A673 (cell line): Measurements from ENCODE around the gene SYP. TPM values are rescaled to one million over a fixed set of nuclear protein-coding genes. Genes with fewer than 3 reads are reported as not detected.

Experiments used
- BruUV-seq: library from RNA; stranded (reverse); fragments of 400-500 nt; replicated peaks from 2 replicates; lab custom pipeline; 2021; lab: Mats Ljungman, UMichigan
- CTCF ChIA-PET: fragments of 300-600 bp; sonication (Branson Sonifier 250); formaldehyde crosslinking; loops from one replicate; lab custom pipeline; 2022; ENCODE audit warnings: antibody characterized with exemption; lab: Charles Lee
- POLR2A ChIA-PET: fragments of 300-600 bp; sonication (Branson Sonifier 250); formaldehyde crosslinking; loops from one replicate; lab custom pipeline; 2022; ENCODE audit warnings: antibody characterized with exemption; ENCODE audit not compliant: low non-redundant PET; lab: Charles Lee
- DNase-seq: peaks from one replicate; pipeline ENCODE4 v3.0.0-alpha.2; 2015; ENCODE audit warnings: low spot score
- H3K27ac ChIP-seq: fragments of 200-600 bp; sonication (generic); 2 replicates; pipeline ENCODE4 v1.5.1; 2016; ENCODE audit warnings: mixed run types, low read depth, mild to moderate bottlenecking, mixed read lengths, antibody characterized with exemption, low read length; ENCODE audit not compliant: poor library complexity, severe bottlenecking
- H3K27me3 ChIP-seq: fragments of 200-600 bp; sonication (generic); replicated peaks from 2 replicates; pipeline ENCODE4 v1.6.1; 2017; ENCODE audit warnings: mixed run types, low read depth, mild to moderate bottlenecking, mixed read lengths, antibody characterized with exemption, low read length; ENCODE audit not compliant: insufficient read depth, poor library complexity
- H3K36me3 ChIP-seq: fragments of 200-600 bp; sonication (generic); 2 replicates; pipeline ENCODE4 v1.6.1; 2016; ENCODE audit warnings: mixed run types, mild to moderate bottlenecking, mixed read lengths, antibody characterized with exemption, low read length; ENCODE audit not compliant: insufficient read depth, poor library complexity, severe bottlenecking
- H3K4me1 ChIP-seq: fragments of 200-600 bp; sonication (generic); 2 replicates; pipeline ENCODE4 v1.6.1; 2017; ENCODE audit warnings: mixed run types, mild to moderate bottlenecking, mixed read lengths, antibody characterized with exemption, low read length; ENCODE audit not compliant: insufficient read depth, poor library complexity, severe bottlenecking
- H3K4me3 ChIP-seq: fragments of 200-600 bp; sonication (generic); 2 replicates; pipeline ENCODE4 v1.5.1; 2016; ENCODE audit warnings: low read depth, mixed run types, mild to moderate bottlenecking, mixed read lengths, low read length; ENCODE audit not compliant: poor library complexity, severe bottlenecking
- H3K9me3 ChIP-seq: fragments of 200-600 bp; sonication (generic); 2 replicates; pipeline ENCODE4 v1.6.1; 2016; ENCODE audit warnings: mixed run types, low read depth, mild to moderate bottlenecking, mixed read lengths, antibody characterized with exemption, low read length; ENCODE audit not compliant: poor library complexity, severe bottlenecking
- EZH2 ChIP-seq: fragments of 200-600 bp; sonication (generic); IDR thresholded peaks from 2 replicates; pipeline ENCODE4 v1.6.1; 2017; ENCODE audit warnings: borderline replicate concordance, low read depth, mild to moderate bottlenecking, mixed read lengths, antibody characterized with exemption, low read length; ENCODE audit not compliant: poor library complexity, severe bottlenecking
- intact Hi-C: fragments of 100-400 bp; cut with micrococcal nuclease; formaldehyde crosslinking; loops from one replicate; pipeline ENCODE4 v1.10.0; 2022; ENCODE audit not compliant: unreplicated experiment
- total RNA-seq: library from RNA; stranded (reverse); gene quantifications from 2 replicates; pipeline ENCODE4 v1.2.3, GENCODE V29; 2021
- TF ChIP-seq, protein P1 (sequence below): fragments of 300-800, 200-600 bp; sonication (generic); conservative IDR thresholded peaks from 2 replicates; pipeline ENCODE4 v1.5.1; 2017; ENCODE audit warnings: low read depth, mild to moderate bottlenecking, antibody characterized with exemption, low read length, moderate library complexity, mixed read lengths

SYP gene
- total RNA-seq, 1 experiment from 2014 or later = 14.6 TPM

DNA sequence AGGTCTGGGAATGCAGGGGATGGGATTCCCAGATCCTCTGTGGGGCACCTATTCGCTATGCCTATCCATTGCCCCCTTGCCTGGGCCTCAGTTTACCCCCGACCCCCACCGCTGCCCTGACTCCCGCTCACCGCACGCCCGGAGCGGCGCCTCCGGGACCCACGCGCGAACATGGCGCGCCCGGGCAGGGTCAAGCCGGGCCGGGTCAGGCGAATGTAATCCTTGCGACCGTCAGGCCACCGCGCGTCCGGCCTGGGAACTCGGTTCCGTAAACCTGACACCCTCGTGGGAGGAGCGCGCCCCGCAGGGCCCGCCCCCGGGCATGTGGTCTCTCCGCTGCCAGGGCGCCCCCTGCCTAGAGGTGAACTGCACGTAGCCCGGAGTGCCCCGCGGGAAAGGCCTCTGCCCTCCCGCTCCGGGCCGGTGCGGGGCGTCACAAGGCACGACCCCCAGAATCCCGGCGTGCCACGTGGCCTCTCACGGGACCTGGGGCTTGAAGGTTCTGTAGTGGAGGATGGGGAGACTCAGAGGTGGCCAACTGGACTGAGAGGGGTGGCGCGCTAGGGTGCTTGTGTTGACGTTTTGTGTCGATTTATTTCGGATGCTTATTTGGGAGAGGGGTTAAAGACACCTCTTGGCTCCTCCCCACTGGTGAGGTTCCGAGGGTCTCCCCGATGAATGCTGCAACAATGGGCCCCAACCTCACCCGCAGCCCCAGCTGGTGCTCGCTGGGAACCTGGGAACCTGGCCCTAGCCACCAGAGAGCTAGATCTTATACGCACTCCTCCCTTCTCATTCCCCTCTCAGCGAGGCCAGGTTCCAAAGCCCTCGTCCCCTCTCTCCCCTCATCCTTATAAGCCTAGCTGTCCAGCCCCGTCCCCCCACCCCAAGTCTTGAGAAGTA lies 13.6 kb downstream of the SYP start, which contains the start of gene PRICKLE3:
TSS of gene PRICKLE3 (minus strand) at position 249 of the 903 bp plus-strand sequence. CDS start at position 173, 76 bp downstream.
- ChIA-PET POLR2A (no interaction called here), CTCF (no interaction called here)
- TF ChIP-seq EZH2 = no peak
- TF ChIP-seq, protein P1, sequence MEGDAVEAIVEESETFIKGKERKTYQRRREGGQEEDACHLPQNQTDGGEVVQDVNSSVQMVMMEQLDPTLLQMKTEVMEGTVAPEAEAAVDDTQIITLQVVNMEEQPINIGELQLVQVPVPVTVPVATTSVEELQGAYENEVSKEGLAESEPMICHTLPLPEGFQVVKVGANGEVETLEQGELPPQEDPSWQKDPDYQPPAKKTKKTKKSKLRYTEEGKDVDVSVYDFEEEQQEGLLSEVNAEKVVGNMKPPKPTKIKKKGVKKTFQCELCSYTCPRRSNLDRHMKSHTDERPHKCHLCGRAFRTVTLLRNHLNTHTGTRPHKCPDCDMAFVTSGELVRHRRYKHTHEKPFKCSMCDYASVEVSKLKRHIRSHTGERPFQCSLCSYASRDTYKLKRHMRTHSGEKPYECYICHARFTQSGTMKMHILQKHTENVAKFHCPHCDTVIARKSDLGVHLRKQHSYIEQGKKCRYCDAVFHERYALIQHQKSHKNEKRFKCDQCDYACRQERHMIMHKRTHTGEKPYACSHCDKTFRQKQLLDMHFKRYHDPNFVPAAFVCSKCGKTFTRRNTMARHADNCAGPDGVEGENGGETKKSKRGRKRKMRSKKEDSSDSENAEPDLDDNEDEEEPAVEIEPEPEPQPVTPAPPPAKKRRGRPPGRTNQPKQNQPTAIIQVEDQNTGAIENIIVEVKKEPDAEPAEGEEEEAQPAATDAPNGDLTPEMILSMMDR = peak; percentile 47; the same call in 1 of the 2 replicates
- H3K36me3 ChIP-seq = no peaks in the 10 kb centered on the region
- peaks cover 6% of the 10 kb centered on the region for H3K4me1 ChIP-seq
- no peaks in the 10 kb centered on the region for H3K27me3 ChIP-seq
- no peaks in the 10 kb centered on the region for H3K9me3 ChIP-seq
- DNase-seq = peak; percentile 49
- no TSS peak for BruUV-seq
- H3K4me3 ChIP-seq = peak within 1 kb of the TSS; percentile 47
- intact Hi-C loops = no loop called here
- peak within 1 kb of the TSS; percentile 42 for H3K27ac ChIP-seq

DNA sequence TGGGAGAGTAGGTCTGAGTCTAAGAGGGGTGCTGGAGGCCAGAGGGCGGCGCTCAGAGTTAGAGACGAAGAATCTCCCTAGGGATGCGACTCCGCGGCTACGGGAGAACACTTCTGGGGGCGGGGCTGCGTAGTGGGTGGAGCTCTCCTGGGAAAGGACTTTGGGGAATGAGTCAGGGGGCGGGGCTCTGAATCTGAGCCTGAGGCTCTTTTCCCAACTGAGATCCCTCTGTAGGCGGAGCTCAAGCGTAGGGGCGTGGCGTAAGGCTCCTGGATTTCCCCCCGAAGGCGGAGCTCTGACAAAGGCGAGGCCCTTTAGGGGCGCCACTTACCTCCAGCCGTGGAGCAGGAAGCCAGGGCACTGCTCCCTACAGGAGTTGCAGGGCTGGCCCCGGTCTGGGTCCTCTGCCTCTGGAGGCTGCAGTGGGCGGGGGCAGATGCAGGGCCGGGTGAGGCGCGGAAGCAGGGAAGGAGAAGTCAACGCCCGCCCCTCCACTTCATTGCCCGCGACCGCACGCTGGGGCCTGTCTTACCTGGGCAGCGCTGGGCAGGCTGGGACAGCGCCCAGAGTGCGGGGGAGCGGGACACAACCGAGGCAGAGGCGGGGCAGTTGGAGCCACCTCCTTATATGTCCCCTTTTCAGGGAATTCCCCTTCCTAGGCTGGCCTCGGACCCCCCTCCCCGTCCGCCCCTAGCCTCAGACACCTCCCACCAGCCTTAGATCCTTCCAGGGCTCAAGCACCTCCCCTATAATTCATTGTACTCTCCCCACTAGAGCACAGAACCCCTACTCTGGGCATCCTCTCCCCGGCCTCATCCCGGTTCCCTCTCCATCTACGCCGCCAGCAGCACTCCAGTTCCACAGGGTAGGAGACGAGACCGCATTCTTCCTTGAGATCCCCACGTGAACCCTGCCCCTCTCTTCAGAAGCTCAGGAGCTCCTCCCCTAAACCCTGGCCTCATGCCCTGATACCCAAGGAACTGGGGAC lies 15.4 kb downstream of the SYP start:
- H3K27me3 ChIP-seq = no peaks in the 10 kb centered on the region
- ChIA-PET POLR2A (no interaction called here), CTCF (interaction anchor here (0.8 kb wide), 2 partner anchors 8 to 29 kb away, joined by 4 read pairs; no protein-coding TSS in a partner anchor)
- H3K36me3 ChIP-seq = no peaks in the 10 kb centered on the region
- peak; percentile 95 for DNase-seq
- peak overlapping the region; percentile 47 for H3K4me3 ChIP-seq
- peaks cover 6% of the 10 kb centered on the region for H3K4me1 ChIP-seq
- H3K27ac ChIP-seq = peak overlapping the region; percentile 72
- H3K9me3 ChIP-seq = no peaks in the 10 kb centered on the region
- no TSS peak for BruUV-seq
- intact Hi-C loops = no loop called here
- TF ChIP-seq, protein P1 = peak; percentile 32; the same call in 1 of the 2 replicates
- TF ChIP-seq EZH2 = no peak

DNA sequence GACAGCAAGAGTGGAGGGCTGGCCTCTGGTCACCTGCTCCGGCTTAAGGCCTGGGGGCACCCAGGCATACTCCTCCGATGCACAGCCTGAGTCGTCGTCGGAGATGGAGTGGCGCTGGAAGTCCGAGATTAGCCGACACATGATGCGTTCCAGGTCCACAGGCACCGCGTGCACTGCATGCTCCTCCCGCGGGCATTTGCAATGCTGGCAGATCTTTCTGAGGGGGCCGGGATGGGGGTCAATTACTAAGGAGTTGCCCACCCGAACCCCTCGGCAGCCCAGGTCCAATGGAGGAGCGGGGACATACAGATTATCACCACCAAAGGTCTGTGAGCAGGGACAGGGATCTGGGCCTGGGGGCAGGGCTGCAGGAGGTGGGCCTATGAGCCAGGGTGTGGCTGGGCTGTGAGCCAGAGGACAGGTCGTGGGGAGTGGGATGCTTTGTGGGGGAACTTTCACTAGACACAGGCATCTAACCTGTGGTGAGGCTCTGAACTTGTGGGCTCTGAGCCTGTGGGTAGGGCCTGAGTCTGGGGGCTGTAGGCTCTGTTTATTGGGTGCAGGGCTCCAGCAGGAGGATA lies 16.2 kb downstream of the SYP start:
- ChIA-PET POLR2A (no interaction called here), CTCF (interaction anchor here (0.8 kb wide), 2 partner anchors 9 to 28 kb away, joined by 4 read pairs; no protein-coding TSS in a partner anchor)
- Histone ChIP-seq H3K27ac (no peak overlapping the region), H3K36me3 (peaks cover 3% of the 10 kb centered on the region), H3K9me3 (no peaks in the 10 kb centered on the region), H3K4me1 (peaks cover 6% of the 10 kb centered on the region), H3K27me3 (no peaks in the 10 kb centered on the region), H3K4me3 (peak overlapping the region; percentile 47)
- DNase-seq = no peak
- intact Hi-C loops = no loop called here
- no TSS peak for BruUV-seq
- TF ChIP-seq, protein P1 = no peak
- no peak for TF ChIP-seq EZH2
